GM15510 (cell line): ENCODE results near the gene MRPS18A.

ENCODE experiments used
- POLR2A ChIP-seq: IDR thresholded peaks from 3 replicates; pipeline ENCODE4 v1.6.1; 2011; ENCODE audit warnings: borderline replicate concordance; ENCODE audit not compliant: insufficient read length; ENCODE audit errors: extremely low read depth

MRPS18A gene

GRCh38 chr6:43623880-43624785 lies 63.5 kb downstream of the MRPS18A start:
- peak; percentile 8 for TF ChIP-seq POLR2A

- TF ChIP-seq POLR2A = no peak
These were observed 65.0 kb downstream of the MRPS18A start for GRCh38 chr6:43622541-43622940.

GRCh38 chr6:43621836-43622180 lies 65.8 kb downstream of the MRPS18A start:
- TF ChIP-seq POLR2A = no peak
